Measurements from ENCODE around the gene AGXT.
A peak's percentile ranks its signal among the peaks of the same experiment; 100 is the strongest.

The AGXT gene

DNA sequence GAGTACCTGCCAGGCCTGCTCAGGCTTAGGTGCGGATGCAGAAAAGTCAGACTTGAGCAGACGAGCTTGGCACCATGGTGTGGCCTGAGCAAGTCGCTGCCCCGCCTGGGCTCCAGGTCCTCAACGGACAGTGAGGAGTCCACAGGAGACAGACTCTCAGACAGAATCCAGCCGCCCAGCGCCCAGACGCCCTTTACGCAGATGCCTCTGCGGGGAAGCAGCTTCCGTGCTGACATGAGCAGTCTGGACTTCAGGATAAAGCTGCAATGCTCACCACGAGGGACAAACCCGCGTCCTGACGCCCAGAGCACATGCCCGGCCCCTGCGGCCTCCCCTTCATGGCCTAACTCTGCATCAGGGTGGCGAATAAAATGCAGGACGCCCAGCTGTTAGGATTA, 30.8 kb downstream of the AGXT start:
- DNase-seq = no peak

DNA sequence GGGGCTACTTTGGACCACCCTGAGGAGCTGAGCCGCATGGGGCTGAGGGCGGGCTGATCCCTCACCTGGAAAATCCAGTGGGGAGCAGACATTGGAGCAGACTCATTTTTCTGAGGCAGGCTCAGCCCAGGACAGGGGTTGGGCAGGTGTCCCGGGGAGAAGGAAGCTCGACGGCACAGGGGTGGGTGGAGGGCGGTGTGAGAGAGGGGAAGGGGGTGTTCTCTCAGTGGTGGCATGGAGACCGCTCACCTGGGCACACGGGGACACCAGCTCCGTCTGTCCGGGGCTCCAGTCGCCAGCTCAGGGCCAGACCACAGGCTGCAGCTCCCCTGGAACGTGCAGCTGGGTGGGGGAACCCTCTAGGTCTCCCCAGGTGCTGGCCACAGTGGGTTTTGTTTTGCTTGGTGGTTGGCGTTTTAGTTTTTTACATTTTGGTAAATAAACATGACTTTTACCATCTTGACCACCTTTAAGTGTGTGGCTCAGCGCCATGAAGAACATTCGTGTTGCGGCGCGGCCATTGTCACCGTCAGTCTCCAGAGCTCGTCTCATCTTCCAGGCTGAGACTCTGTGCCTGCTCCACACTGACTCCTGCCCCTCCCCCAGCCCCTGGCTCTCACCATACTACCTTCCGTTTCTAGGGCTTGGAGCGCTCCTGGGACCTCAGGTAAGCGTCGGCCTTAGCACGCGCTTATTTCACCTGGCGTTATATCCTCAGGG, 31.7 kb downstream of the AGXT start:
- DNase-seq = no peak

- no peak for DNase-seq
These were observed 33.5 kb downstream of the AGXT start for GRCh38 chr2:240901986-240902614.

DNA sequence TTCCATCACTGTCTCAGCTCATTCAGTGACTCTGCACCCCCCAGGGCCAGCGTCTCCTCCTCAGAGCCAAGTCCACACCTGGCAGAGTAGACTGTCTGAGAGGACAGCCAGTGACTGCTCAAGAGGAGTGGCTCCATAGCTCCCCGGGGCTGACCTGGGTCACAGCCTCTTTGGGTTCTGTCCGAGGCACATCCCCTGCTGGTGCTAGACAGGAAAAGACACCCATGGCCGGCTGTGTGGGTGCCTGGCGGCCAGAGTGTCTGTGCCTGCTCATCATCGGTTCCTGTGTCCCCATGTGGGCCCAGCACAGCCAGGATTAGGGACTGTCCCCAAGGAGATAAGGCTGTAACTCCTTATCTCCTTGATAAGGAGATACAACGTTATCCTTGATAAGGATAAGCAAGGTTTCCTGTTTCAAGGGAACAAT, 34.0 kb downstream of the AGXT start:
- no peak for DNase-seq

- no peak for DNase-seq
These were observed 34.8 kb downstream of the AGXT start for GRCh38 chr2:240903191-240904060.

- DNase-seq = no peak
These were observed 35.9 kb downstream of the AGXT start for GRCh38 chr2:240904216-240905175.

- DNase-seq = no peak
These were observed 36.7 kb downstream of the AGXT start for GRCh38 chr2:240905176-240905781.

DNA sequence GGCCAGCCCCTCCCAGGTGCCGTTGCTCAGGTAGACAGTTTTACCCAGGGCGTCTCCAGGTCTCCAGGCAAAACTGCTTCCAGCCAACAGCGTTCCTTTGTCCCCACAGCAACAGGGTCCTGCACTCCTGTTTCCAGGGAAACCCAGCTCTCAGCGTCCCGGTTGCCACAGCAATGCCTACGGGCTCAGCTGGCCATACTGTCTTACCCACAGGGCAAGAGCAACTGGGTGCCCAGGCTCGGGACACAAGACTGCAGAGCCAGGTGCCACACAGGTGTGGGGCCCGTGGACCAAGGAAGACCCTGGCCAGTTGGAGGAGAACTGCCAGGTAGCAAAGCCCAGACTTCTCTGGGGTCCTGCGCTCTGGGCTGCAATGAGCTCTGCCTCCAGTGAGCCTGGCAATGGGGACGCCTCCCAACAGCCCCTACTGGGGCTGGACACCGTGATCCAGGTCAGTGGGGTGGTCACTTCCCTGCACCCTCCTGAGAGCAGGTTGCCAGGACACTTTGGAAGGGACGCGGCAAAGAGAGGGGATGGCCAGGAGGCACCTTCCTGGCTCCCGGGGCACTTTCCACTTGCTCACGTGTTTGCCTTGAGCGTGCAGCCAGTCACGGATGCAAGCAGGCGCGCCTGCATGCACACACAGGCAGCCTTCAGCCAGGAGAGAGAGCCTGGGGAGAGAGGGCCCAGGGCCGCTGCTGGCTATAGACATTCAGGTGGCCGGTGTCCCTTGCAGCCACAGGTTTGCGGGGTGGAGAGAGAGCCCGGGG, 37.7 kb downstream of the AGXT start, which contains the start of gene CROCC2:
TSS of gene CROCC2 (plus strand) at position 196 of the 770 bp plus-strand sequence. CDS start at position 374, 178 bp downstream.
- DNase-seq = no peak

DNA sequence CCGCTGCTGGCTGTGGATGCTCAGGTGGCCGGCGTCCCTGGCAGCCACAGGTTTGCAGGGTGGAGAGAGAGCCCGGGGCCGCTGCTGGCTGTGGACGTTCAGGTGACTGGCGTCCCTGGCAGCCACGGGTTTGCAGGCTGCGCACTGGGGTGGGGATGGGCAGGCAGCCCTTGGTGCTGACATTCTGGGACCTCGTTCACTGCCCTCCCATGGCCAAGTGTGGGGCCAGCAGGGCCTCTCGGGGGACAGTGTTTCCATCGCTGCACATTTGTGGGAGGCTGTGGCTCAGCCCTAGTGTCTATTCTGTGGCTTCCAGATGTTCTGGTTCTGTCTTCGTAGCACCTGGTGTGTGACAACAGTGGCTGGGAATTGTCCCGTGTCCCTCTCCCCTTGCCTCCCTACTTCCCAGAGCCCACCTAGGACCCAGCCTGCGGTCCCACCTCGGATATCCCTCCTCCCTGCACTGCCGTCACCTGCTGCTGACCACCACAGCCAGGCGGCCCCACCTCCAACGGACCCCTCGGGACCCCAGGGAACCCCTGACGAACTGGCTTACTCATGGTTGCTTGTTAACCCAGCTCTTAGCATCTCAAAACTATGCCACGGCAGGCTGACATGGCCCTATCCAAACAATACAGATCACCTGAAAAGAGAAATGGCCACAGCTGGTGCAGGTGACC, 38.4 kb downstream of the AGXT start:
- DNase-seq = no peak

- DNase-seq = no peak
These were observed 40.8 kb downstream of the AGXT start for GRCh38 chr2:240909216-240909974.

DNA sequence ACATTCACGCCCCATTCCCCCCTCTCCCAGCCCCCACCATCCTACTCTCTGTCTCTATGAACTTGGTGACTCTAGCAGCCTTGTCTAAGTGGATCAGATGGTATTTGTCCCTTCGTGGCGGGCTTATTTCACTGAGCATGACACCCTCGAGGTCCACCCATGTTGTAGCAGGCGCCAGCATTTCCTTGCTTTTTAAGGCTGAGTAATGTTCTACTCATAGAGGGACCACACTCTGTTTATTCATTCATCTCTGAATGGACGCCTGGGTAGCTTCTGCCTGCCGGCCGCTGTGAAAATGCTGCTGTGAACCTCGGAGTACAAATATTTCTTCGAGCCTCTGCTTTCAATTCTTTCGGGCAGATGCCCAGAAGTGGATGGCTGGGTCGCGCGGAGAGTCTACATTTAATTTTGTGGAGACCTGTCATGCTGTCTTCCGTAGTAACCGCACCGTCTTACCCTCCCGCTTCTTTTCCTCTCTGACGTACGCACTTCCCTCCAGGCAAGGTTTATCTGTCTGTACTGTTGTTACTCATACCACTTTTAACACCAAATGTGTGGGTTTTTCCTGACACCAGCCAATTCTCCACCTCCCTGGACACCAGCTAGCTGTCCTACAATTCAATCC, 43.1 kb downstream of the AGXT start:
- DNase-seq = no peak

DNA sequence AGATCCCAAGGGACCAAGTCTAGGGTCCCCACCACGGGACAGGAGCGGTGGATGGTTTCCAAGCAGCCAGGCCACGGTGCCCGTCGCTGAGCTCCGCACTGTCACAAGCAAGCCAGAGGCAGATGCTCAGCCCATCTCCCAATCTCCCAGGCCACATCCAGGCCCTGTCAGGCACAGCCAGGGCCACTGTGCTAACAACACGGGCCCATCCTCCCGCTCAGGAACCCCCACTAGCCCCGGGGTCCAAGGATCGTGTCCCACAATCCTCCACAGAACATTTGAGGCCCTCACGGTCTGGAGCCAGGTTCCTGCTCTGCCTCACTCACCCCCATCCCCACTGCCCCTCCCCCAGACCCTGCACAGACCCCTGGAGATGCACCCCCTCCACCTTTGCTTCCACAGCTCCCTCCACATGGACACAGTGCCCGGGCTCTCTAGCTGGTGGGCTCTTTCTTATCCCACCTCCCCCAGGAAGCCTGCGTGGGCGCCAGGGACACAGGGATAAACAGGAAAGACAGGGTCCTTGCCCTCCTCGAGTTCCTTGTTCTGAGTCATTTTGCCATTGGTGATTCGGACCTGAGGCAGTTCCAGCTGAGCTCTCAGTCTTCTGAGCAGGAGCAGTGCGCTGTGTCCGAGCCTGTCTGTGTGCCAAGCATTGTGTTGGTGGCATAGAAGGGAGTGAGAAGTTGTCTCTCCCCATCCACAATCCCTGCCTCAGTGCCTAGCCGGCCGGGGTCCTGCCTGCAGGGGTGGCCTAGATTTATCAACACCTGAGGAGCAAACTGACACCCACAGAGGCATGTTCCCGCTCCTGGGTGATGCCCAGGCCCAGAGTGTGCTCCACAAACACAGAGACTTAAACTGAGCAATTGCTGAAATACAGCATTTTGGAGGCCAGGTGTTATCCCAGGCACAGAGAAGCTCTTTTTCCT, 44.5 kb downstream of the AGXT start:
- no peak for DNase-seq

- peak; percentile 46 for DNase-seq
These were observed 45.4 kb downstream of the AGXT start for GRCh38 chr2:240913810-240914644.

GRCh38 chr2:240914645-240915525, 46.3 kb downstream of the AGXT start:
- no peak for DNase-seq

GRCh38 chr2:240915526-240916341, 47.1 kb downstream of the AGXT start:
- no peak for DNase-seq

Measured in stimulated activated naive CD4-positive, alpha-beta T cell treated with Interleukin-2 at 50 U/mL for 16 hours (primary cell).